HG03460 (cell line): Measurements from ENCODE around the gene SYCN.
"Not testable (repeated sequence)": the region's sequence is repeated elsewhere in the genome, so short reads cannot be mapped to it uniquely, and the experiment has no call there.

ENCODE experiments used
- ATAC-seq: cut with Tn5 transposase; IDR thresholded peaks from one replicate; pipeline ENCODE4 v1.9.1; 2021; ENCODE audit not compliant: unreplicated experiment

The SYCN gene

GRCh38 chr19:39203372-39204341 lies at the start of gene SYCN:
Gene SYCN (minus strand): TSS chr19:39204263. CDS start chr19:39204254, 9 bp downstream.
- ATAC-seq: no peak

- ATAC-seq: no peak
Measured at GRCh38 chr19:39253374-39254149, 49.5 kb upstream of the SYCN start.

GRCh38 chr19:39252458-39252857 lies 48.4 kb upstream of the SYCN start:
- ATAC-seq: no peak

GRCh38 chr19:39251846-39252245 lies 47.8 kb upstream of the SYCN start:
- no peak for ATAC-seq

- ATAC-seq: no peak
Measured at GRCh38 chr19:39251081-39251480, 47.0 kb upstream of the SYCN start.

- no peak for ATAC-seq
Measured at GRCh38 chr19:39248806-39249205, 44.7 kb upstream of the SYCN start, which contains the start of gene IFNL4. Gene IFNL4 (minus strand): TSS chr19:39248856.

GRCh38 chr19:39247701-39248664 lies 43.9 kb upstream of the SYCN start:
- ATAC-seq: no peak

- no peak for ATAC-seq
Measured at GRCh38 chr19:39246951-39247669, 43.0 kb upstream of the SYCN start.

GRCh38 chr19:39245166-39245565 lies 41.1 kb upstream of the SYCN start:
- ATAC-seq: not testable (repeated sequence)

GRCh38 chr19:39244410-39245100 lies 40.5 kb upstream of the SYCN start, which contains the start of gene IFNL3:
Gene IFNL3 (minus strand): TSS chr19:39245006. CDS start chr19:39244967, 39 bp downstream.
- not testable (repeated sequence) for ATAC-seq

- not testable (repeated sequence) for ATAC-seq
Measured at GRCh38 chr19:39243741-39244140, 39.7 kb upstream of the SYCN start.

GRCh38 chr19:39240421-39240820 lies 36.4 kb upstream of the SYCN start:
- no peak for ATAC-seq

- no peak for ATAC-seq
Measured at GRCh38 chr19:39238944-39239343, 34.9 kb upstream of the SYCN start.

GRCh38 chr19:39238209-39238608 lies 34.1 kb upstream of the SYCN start:
- ATAC-seq: no peak

GRCh38 chr19:39237200-39238184 lies 33.4 kb upstream of the SYCN start:
- no peak for ATAC-seq

- no peak for ATAC-seq
Measured at GRCh38 chr19:39236527-39236926, 32.5 kb upstream of the SYCN start.

GRCh38 chr19:39232708-39233107 lies 28.6 kb upstream of the SYCN start:
- no peak for ATAC-seq
